Tibial nerve (tissue), 4 donors: ENCODE data around the gene VDR. TPM values are rescaled to one million over a fixed set of nuclear protein-coding genes. Genes with fewer than 3 reads are reported as not detected.

Experiments used
- DNase-seq, 2 donors: peaks; one replicate each; pipeline ENCODE4 v3.0.0-alpha.2; 2019; ENCODE audit warnings: low spot score in 2 of 2
- H3K27ac ChIP-seq, 4 donors: fragments of 200-600 bp; sonication (generic) in 3 of 4; one replicate each; pipeline ENCODE4 v1.5.1; 2017 to 2019; ENCODE audit warnings: mild to moderate bottlenecking in 1 of 4
- H3K27me3 ChIP-seq, 2 donors: fragments of 200-600 bp; sonication (generic) in 1 of 2; one replicate each; pipeline versions ENCODE4 v1.5.1 to v1.6.0; 2017 to 2019
- H3K36me3 ChIP-seq, 3 donors: fragments of 200-600 bp; sonication (generic); one replicate each; pipeline ENCODE4 v1.5.1; 2018 to 2019
- H3K4me1 ChIP-seq, 4 donors: fragments of 200-600 bp; sonication (generic) in 3 of 4; one replicate each; pipeline ENCODE4 v1.5.1; 2017 to 2019
- H3K4me3 ChIP-seq, 4 donors: fragments of 200-600 bp; sonication (generic) in 3 of 4; one replicate each; pipeline ENCODE4 v1.5.1; 2017 to 2019; ENCODE audit warnings: mild to moderate bottlenecking in 1 of 4, moderate library complexity in 1 of 4
- H3K9me3 ChIP-seq, 4 donors: fragments of 200-600 bp; sonication (generic) in 3 of 4; one replicate each; pipeline ENCODE4 v1.5.1; 2017 to 2019
- EP300 ChIP-seq, 2 donors: sonication (generic); formaldehyde crosslinking; IDR thresholded peaks; one replicate each; pipeline ENCODE4 v1.6.1; 2017; ENCODE audit warnings: antibody characterized with exemption in 2 of 2, mild to moderate bottlenecking in 1 of 2
- POLR2A ChIP-seq, 2 donors: fragments of 450-650 bp; IDR thresholded peaks; one replicate each; pipeline ENCODE4 v1.6.1; 2017; ENCODE audit warnings: antibody characterized with exemption in 2 of 2, mild to moderate bottlenecking in 2 of 2, moderate library complexity in 2 of 2
- WGBS, 2 donors: methylation state at CpG; one replicate each; pipeline ENCODE4 v1.1.5; 2018; 5-methylcytosine and 5-hydroxymethylcytosine counted together
- total RNA-seq, 4 donors: library from RNA; depleted of rRNA; stranded (reverse); fragments of >200 nt; gene quantifications; one replicate each; pipeline ENCODE4 v1.1.0, GENCODE V29; 2016
- TF ChIP-seq, protein P1 (sequence below), 5 experiments: fragments of 200-600 bp in 3 of 5; fragments of 450-650 bp in 2 of 5; sonication (generic) in 3 of 5; IDR thresholded peaks; one replicate each; pipeline ENCODE4 v1.5.1; 2016 to 2019; ENCODE audit warnings: antibody characterized with exemption in 5 of 5, mild to moderate bottlenecking in 3 of 5, moderate library complexity in 2 of 5

VDR gene
- total RNA-seq, 4 donors from 2014 or later = 0.78 to 6.6 (median 1.1) TPM

- H3K4me1 ChIP-seq = peaks cover 0 to 29% (median 19%) of the 10 kb centered on the region in 4 donors
- no peaks in the 10 kb centered on the region for H3K9me3 ChIP-seq
- 70 to 90% methylated on average over 2 to 8 of the region's 10 CpGs for WGBS, 2 donors
- H3K36me3 ChIP-seq = no peaks in the 10 kb centered on the region
- TF ChIP-seq, protein P1, sequence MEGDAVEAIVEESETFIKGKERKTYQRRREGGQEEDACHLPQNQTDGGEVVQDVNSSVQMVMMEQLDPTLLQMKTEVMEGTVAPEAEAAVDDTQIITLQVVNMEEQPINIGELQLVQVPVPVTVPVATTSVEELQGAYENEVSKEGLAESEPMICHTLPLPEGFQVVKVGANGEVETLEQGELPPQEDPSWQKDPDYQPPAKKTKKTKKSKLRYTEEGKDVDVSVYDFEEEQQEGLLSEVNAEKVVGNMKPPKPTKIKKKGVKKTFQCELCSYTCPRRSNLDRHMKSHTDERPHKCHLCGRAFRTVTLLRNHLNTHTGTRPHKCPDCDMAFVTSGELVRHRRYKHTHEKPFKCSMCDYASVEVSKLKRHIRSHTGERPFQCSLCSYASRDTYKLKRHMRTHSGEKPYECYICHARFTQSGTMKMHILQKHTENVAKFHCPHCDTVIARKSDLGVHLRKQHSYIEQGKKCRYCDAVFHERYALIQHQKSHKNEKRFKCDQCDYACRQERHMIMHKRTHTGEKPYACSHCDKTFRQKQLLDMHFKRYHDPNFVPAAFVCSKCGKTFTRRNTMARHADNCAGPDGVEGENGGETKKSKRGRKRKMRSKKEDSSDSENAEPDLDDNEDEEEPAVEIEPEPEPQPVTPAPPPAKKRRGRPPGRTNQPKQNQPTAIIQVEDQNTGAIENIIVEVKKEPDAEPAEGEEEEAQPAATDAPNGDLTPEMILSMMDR (IDR thresholded peaks at IDR 0.05) = no peak
- TF ChIP-seq EP300 (IDR thresholded peaks at IDR 0.05) (no peak), POLR2A (IDR thresholded peaks at IDR 0.05) (no peak)
- H3K27me3 ChIP-seq = no peaks in the 10 kb centered on the region
- no peak for DNase-seq
- H3K4me3 ChIP-seq = no peak overlapping the region
- no peak overlapping the region for H3K27ac ChIP-seq
Observed at GRCh38 chr12:47878918-47879481, 25.8 kb downstream of the VDR start.

- no peaks in the 10 kb centered on the region for H3K9me3 ChIP-seq
- 93 to 96% methylated on average over 7 of the region's 7 CpGs for WGBS, 2 donors
- H3K36me3 ChIP-seq = no peaks in the 10 kb centered on the region
- peaks cover 0 to 24% (median 17%) of the 10 kb centered on the region in 4 donors for H3K4me1 ChIP-seq
- no peak for TF ChIP-seq EP300 (IDR thresholded peaks at IDR 0.05)
- TF ChIP-seq, protein P1 (IDR thresholded peaks at IDR 0.05) = no peak
- TF ChIP-seq POLR2A (IDR thresholded peaks at IDR 0.05) = no peak
- H3K27ac ChIP-seq = no peak overlapping the region
- no peak for DNase-seq
- no peaks in the 10 kb centered on the region for H3K27me3 ChIP-seq
- H3K4me3 ChIP-seq = no peak overlapping the region
Observed at GRCh38 chr12:47878293-47878917, 26.4 kb downstream of the VDR start.

- WGBS, 2 donors = 70 to 75% methylated on average over 4 of the region's 4 CpGs
- H3K27me3 ChIP-seq = no peaks in the 10 kb centered on the region
- no peaks in the 10 kb centered on the region for H3K36me3 ChIP-seq
- no peak overlapping the region for H3K27ac ChIP-seq
- TF ChIP-seq EP300 (IDR thresholded peaks at IDR 0.05) (no peak), POLR2A (IDR thresholded peaks at IDR 0.05) (no peak)
- TF ChIP-seq, protein P1 (IDR thresholded peaks at IDR 0.05) = no peak
- H3K4me3 ChIP-seq = no peak overlapping the region
- peaks cover 0 to 11% (median 5%) of the 10 kb centered on the region in 4 donors for H3K4me1 ChIP-seq
- no peaks in the 10 kb centered on the region for H3K9me3 ChIP-seq
- no peak for DNase-seq
Observed at GRCh38 chr12:47877081-47877480, 27.7 kb downstream of the VDR start.

DNA sequence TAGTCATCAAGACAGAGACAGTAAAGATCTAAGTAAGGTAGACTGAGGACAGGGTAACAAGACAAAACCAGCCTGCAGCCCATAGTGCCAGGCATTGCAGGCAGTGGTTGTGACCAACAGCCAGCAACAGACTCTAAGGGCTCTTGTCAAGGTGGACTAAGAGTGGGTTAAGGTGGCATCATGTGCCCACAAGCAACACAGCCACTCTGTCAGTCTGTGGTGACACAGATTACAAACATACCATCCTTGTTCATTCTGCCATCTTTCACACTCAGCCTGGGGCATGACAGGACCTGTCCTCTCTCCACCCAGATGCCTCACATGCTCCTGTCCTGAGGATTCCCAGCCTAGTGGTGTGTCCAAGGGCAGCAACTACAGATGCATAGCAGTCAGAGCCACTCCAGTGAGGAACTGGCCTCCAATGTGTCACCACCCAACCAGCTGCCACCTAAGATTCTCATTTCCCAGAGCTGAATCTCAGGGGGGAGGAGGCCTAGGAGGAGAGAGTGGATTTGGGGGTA lies 28.3 kb downstream of the VDR start:
- no peak for DNase-seq
- no peaks in the 10 kb centered on the region for H3K9me3 ChIP-seq
- no peak overlapping the region for H3K4me3 ChIP-seq
- no peaks in the 10 kb centered on the region for H3K36me3 ChIP-seq
- TF ChIP-seq EP300 (IDR thresholded peaks at IDR 0.05) (no peak), POLR2A (IDR thresholded peaks at IDR 0.05) (no peak)
- TF ChIP-seq, protein P1 (IDR thresholded peaks at IDR 0.05) = no peak
- peaks cover 0 to 5% (median under 1%) of the 10 kb centered on the region in 4 donors for H3K4me1 ChIP-seq
- no peaks in the 10 kb centered on the region for H3K27me3 ChIP-seq
- no peak overlapping the region for H3K27ac ChIP-seq

- TF ChIP-seq POLR2A (IDR thresholded peaks at IDR 0.05) = no peak
- TF ChIP-seq, protein P1 (IDR thresholded peaks at IDR 0.05) = no peak
- TF ChIP-seq EP300 (IDR thresholded peaks at IDR 0.05) = no peak
- Histone ChIP-seq H3K27me3 (no peaks in the 10 kb centered on the region), H3K4me1 (peaks cover 0 to under 1% (median 0%) of the 10 kb centered on the region in 4 donors), H3K9me3 (no peaks in the 10 kb centered on the region), H3K27ac (no peak overlapping the region), H3K36me3 (no peaks in the 10 kb centered on the region), H3K4me3 (no peak overlapping the region)
- 93 to 95% methylated on average over 2 of the region's 2 CpGs for WGBS, 2 donors
- DNase-seq = no peak
Observed at GRCh38 chr12:47875746-47876439, 28.9 kb downstream of the VDR start.
